ENCODE data around the gene ZCCHC24.

DNA sequence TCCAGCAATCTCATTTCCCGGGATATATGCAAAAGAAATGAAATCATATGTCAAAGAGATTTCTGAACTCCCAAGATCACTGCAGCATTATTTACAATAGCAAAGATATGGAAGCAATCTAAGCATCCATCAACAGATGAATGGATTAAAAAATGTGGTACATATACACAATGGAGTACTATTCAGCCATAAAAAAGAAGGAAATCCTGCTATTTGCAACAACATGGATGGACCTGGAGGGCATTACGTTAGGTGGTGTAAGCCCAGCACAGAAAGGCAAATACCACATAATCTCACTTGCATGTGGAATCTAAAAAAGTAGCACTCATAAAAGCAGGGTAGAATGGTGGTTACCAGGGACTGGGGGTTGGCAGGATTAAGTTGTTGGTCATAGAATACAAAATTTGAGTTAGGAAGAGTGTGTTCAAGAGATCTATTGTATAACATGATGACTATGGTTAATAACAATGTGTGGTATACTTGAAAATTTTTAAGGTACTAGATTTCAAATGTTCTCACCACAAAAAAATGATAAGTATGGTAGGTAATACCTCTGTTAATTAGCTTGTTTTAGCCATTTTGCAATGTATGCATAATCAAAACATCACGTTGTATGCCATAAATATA lies 34.0 kb upstream of the ZCCHC24 start:
- TF ChIP-seq TAF1 (IDR thresholded peaks at IDR 0.05; ENCODE audit: borderline replicate concordance, low read depth, low read length) (no peak), POLR2AphosphoS5 (IDR thresholded peaks at IDR 0.05; ENCODE audit: low read depth, low read length) (no peak)
